ENCODE measurements around the gene PHLDA3.
A peak's percentile ranks its signal among the peaks of the same experiment; 100 is the strongest.

Gene PHLDA3

DNA sequence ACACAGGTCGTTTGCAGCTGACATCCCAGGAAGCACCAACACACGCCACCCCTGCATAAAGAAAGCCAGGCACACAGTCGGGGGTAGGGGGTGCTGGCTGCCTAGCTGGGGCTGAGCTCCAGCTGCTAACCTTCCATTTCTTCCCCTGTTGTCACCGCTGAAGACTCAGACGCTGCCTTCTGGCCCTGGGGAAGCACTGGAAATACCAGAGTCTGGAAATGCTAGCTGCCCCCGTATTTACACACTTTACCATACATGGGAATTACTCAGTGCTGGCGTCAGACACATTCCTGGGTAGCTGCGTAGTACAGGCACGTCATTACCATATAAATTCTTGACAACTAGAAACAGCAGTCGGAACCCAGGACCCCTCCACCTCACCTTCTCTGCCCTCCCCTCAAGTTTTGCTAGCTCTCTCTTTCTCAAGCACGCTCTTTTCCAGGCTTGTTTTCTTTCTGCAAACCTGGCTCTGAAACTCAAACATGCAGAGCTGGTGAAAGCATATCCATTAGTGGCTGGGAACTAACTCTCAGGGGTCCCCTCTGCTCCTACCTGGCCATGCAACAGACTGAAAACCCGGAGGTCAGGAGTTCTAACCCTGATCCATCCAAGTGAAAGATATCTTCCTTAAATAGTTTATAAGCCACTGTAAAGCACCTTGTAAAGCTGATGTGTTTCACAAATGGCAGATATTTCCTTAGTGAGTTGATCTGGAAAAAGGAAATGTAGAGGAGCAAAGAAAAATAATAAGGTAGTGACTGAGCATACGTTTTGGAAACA, 34.6 kb upstream of the PHLDA3 start (continued):
- TF ChIP-seq, protein P1, sequence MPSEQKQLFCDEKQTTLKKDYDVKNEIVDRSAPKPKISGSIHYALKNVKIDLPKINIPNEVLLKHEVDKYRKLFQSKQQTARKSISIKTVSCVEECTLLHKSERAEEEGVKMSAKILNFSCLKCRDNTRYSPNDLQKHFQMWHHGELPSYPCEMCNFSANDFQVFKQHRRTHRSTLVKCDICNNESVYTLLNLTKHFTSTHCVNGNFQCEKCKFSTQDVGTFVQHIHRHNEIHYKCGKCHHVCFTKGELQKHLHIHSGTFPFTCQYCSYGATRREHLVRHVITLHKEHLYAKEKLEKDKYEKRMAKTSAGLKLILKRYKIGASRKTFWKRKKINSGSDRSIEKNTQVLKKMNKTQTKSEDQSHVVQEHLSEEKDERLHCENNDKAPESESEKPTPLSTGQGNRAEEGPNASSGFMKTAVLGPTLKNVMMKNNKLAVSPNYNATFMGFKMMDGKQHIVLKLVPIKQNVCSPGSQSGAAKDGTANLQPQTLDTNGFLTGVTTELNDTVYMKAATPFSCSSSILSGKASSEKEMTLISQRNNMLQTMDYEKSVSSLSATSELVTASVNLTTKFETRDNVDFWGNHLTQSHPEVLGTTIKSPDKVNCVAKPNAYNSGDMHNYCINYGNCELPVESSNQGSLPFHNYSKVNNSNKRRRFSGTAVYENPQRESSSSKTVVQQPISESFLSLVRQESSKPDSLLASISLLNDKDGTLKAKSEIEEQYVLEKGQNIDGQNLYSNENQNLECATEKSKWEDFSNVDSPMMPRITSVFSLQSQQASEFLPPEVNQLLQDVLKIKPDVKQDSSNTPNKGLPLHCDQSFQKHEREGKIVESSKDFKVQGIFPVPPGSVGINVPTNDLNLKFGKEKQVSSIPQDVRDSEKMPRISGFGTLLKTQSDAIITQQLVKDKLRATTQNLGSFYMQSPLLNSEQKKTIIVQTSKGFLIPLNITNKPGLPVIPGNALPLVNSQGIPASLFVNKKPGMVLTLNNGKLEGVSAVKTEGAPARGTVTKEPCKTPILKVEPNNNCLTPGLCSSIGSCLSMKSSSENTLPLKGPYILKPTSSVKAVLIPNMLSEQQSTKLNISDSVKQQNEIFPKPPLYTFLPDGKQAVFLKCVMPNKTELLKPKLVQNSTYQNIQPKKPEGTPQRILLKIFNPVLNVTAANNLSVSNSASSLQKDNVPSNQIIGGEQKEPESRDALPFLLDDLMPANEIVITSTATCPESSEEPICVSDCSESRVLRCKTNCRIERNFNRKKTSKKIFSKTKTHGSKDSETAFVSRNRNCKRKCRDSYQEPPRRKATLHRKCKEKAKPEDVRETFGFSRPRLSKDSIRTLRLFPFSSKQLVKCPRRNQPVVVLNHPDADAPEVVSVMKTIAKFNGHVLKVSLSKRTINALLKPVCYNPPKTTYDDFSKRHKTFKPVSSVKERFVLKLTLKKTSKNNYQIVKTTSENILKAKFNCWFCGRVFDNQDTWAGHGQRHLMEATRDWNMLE (tag by site-specific recombination; conservative IDR thresholded peaks at IDR 0.05; ENCODE audit: low read depth) = 0 out of 2 replicates have a peak, but pooled peaks have one; percentile 28
- TF ChIP-seq, protein P2, sequence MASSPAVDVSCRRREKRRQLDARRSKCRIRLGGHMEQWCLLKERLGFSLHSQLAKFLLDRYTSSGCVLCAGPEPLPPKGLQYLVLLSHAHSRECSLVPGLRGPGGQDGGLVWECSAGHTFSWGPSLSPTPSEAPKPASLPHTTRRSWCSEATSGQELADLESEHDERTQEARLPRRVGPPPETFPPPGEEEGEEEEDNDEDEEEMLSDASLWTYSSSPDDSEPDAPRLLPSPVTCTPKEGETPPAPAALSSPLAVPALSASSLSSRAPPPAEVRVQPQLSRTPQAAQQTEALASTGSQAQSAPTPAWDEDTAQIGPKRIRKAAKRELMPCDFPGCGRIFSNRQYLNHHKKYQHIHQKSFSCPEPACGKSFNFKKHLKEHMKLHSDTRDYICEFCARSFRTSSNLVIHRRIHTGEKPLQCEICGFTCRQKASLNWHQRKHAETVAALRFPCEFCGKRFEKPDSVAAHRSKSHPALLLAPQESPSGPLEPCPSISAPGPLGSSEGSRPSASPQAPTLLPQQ (tag by site-specific recombination; IDR thresholded peaks at IDR 0.05) = 0 out of 2 replicates have a peak, but pooled peaks have one; percentile 41
- TF ChIP-seq, protein P3, sequence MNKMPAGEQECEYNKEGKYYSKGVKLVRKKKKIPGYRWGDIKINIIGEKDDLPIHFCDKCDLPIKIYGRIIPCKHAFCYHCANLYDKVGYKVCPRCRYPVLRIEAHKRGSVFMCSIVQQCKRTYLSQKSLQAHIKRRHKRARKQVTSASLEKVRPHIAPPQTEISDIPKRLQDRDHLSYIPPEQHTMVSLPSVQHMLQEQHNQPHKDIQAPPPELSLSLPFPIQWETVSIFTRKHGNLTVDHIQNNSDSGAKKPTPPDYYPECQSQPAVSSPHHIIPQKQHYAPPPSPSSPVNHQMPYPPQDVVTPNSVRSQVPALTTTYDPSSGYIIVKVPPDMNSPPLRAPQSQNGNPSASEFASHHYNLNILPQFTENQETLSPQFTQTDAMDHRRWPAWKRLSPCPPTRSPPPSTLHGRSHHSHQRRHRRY (tag by site-specific recombination; IDR thresholded peaks at IDR 0.05) = no peak
- TF ChIP-seq, protein P4, sequence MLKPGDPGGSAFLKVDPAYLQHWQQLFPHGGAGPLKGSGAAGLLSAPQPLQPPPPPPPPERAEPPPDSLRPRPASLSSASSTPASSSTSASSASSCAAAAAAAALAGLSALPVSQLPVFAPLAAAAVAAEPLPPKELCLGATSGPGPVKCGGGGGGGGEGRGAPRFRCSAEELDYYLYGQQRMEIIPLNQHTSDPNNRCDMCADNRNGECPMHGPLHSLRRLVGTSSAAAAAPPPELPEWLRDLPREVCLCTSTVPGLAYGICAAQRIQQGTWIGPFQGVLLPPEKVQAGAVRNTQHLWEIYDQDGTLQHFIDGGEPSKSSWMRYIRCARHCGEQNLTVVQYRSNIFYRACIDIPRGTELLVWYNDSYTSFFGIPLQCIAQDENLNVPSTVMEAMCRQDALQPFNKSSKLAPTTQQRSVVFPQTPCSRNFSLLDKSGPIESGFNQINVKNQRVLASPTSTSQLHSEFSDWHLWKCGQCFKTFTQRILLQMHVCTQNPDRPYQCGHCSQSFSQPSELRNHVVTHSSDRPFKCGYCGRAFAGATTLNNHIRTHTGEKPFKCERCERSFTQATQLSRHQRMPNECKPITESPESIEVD (tag by site-specific recombination; IDR thresholded peaks at IDR 0.05) = no peak; the same call in 1 of the 2 replicates
- TF ChIP-seq, protein P5, sequence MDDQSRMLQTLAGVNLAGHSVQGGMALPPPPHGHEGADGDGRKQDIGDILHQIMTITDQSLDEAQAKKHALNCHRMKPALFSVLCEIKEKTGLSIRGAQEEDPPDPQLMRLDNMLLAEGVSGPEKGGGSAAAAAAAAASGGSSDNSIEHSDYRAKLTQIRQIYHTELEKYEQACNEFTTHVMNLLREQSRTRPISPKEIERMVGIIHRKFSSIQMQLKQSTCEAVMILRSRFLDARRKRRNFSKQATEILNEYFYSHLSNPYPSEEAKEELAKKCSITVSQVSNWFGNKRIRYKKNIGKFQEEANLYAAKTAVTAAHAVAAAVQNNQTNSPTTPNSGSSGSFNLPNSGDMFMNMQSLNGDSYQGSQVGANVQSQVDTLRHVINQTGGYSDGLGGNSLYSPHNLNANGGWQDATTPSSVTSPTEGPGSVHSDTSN (CRISPR knock-in tag; IDR thresholded peaks at IDR 0.05) = no peak
- 0 out of 2 replicates have a peak, but pooled peaks have one; percentile 46 for TF ChIP-seq ZNF843 (tag by site-specific recombination; IDR thresholded peaks at IDR 0.05)
- TF ChIP-seq ZNF416 (tag by site-specific recombination; IDR thresholded peaks at IDR 0.05) = no peak
- no peak for TF ChIP-seq MZF1 (tag by site-specific recombination; IDR thresholded peaks at IDR 0.05; ENCODE audit: borderline replicate concordance)
- no peak for TF ChIP-seq ZNF747 (tag by site-specific recombination; IDR thresholded peaks at IDR 0.05)
- no peak for TF ChIP-seq ZNF529 (tag by site-specific recombination; IDR thresholded peaks at IDR 0.05; ENCODE audit: insufficient replicate concordance)
- TF ChIP-seq, protein P6, sequence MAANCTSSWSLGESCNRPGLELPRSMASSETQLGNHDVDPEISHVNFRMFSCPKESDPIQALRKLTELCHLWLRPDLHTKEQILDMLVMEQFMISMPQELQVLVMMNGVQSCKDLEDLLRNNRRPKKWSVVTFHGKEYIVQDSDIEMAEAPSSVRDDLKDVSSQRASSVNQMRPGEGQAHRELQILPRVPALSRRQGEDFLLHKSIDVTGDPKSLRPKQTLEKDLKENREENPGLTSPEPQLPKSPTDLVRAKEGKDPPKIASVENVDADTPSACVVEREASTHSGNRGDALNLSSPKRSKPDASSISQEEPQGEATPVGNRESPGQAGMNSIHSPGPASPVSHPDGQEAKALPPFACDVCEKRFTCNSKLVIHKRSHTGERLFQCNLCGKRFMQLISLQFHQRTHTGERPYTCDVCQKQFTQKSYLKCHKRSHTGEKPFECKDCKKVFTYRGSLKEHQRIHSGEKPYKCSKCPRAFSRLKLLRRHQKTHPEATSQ (tag by site-specific recombination; IDR thresholded peaks at IDR 0.05) = no peak
- TF ChIP-seq ZSCAN23 (tag by site-specific recombination; IDR thresholded peaks at IDR 0.05) = no peak
- TF ChIP-seq OSR2 (tag by site-specific recombination; IDR thresholded peaks at IDR 0.05) = peak; percentile 88
- TF ChIP-seq, protein P7, sequence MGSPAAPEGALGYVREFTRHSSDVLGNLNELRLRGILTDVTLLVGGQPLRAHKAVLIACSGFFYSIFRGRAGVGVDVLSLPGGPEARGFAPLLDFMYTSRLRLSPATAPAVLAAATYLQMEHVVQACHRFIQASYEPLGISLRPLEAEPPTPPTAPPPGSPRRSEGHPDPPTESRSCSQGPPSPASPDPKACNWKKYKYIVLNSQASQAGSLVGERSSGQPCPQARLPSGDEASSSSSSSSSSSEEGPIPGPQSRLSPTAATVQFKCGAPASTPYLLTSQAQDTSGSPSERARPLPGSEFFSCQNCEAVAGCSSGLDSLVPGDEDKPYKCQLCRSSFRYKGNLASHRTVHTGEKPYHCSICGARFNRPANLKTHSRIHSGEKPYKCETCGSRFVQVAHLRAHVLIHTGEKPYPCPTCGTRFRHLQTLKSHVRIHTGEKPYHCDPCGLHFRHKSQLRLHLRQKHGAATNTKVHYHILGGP (tag by site-specific recombination; IDR thresholded peaks at IDR 0.05) = no peak
- TF ChIP-seq KLF9 (tag by site-specific recombination; IDR thresholded peaks at IDR 0.05; ENCODE audit: low read depth) = no peak
- peak; percentile 99 for TF ChIP-seq ZNF629 (tag by site-specific recombination; IDR thresholded peaks at IDR 0.05)
- TF ChIP-seq ZNF266 (tag by site-specific recombination; IDR thresholded peaks at IDR 0.05; ENCODE audit: low read depth) = no peak
- peak; percentile 54 for TF ChIP-seq ZNF184 (tag by site-specific recombination; IDR thresholded peaks at IDR 0.05)
- TF ChIP-seq TCF7L2 (IDR thresholded peaks at IDR 0.05; ENCODE audit: borderline replicate concordance, low read depth, low read length) = no peak
- TF ChIP-seq, protein P8, sequence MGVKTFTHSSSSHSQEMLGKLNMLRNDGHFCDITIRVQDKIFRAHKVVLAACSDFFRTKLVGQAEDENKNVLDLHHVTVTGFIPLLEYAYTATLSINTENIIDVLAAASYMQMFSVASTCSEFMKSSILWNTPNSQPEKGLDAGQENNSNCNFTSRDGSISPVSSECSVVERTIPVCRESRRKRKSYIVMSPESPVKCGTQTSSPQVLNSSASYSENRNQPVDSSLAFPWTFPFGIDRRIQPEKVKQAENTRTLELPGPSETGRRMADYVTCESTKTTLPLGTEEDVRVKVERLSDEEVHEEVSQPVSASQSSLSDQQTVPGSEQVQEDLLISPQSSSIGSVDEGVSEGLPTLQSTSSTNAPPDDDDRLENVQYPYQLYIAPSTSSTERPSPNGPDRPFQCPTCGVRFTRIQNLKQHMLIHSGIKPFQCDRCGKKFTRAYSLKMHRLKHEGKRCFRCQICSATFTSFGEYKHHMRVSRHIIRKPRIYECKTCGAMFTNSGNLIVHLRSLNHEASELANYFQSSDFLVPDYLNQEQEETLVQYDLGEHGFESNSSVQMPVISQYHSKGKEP (tag by site-specific recombination; IDR thresholded peaks at IDR 0.05) = no peak
- TF ChIP-seq MEIS1 (CRISPR knock-in tag; IDR thresholded peaks at IDR 0.05; ENCODE audit: borderline replicate concordance) = no peak
- TF ChIP-seq ZNF473 (tag by site-specific recombination; IDR thresholded peaks at IDR 0.05) = no peak
- TF ChIP-seq SETDB1 (IDR thresholded peaks at IDR 0.05; ENCODE audit: insufficient read length, low read length) = no peak
